ENCODE results near the gene RAB12.
"Not testable (repeated sequence)": the region's sequence is repeated elsewhere in the genome, so short reads cannot be mapped to it uniquely, and the experiment has no call there.

The RAB12 gene

GRCh38 chr18:8619835-8620577 is 10.8 kb downstream of the RAB12 start:
- no peak for DNase-seq (ENCODE audit: low spot score)
- TF ChIP-seq, protein P1, sequence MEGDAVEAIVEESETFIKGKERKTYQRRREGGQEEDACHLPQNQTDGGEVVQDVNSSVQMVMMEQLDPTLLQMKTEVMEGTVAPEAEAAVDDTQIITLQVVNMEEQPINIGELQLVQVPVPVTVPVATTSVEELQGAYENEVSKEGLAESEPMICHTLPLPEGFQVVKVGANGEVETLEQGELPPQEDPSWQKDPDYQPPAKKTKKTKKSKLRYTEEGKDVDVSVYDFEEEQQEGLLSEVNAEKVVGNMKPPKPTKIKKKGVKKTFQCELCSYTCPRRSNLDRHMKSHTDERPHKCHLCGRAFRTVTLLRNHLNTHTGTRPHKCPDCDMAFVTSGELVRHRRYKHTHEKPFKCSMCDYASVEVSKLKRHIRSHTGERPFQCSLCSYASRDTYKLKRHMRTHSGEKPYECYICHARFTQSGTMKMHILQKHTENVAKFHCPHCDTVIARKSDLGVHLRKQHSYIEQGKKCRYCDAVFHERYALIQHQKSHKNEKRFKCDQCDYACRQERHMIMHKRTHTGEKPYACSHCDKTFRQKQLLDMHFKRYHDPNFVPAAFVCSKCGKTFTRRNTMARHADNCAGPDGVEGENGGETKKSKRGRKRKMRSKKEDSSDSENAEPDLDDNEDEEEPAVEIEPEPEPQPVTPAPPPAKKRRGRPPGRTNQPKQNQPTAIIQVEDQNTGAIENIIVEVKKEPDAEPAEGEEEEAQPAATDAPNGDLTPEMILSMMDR (IDR thresholded peaks at IDR 0.05; ENCODE audit: extremely low read depth, insufficient read depth, missing control alignments), result no peak
- in situ Hi-C loops (cut with MboI; ENCODE audit: low pct_unique_long_range_greater_than_20kb, low sequenced_read_pairs, unreplicated experiment), result no loop called here

GRCh38 chr18:8620845-8621244 is 11.6 kb downstream of the RAB12 start:
- TF ChIP-seq, protein P1 (IDR thresholded peaks at IDR 0.05; ENCODE audit: extremely low read depth, insufficient read depth, missing control alignments), result no peak
- no peak for DNase-seq (ENCODE audit: low spot score)
- in situ Hi-C loops (cut with MboI; ENCODE audit: low pct_unique_long_range_greater_than_20kb, low sequenced_read_pairs, unreplicated experiment), result no loop called here

DNA sequence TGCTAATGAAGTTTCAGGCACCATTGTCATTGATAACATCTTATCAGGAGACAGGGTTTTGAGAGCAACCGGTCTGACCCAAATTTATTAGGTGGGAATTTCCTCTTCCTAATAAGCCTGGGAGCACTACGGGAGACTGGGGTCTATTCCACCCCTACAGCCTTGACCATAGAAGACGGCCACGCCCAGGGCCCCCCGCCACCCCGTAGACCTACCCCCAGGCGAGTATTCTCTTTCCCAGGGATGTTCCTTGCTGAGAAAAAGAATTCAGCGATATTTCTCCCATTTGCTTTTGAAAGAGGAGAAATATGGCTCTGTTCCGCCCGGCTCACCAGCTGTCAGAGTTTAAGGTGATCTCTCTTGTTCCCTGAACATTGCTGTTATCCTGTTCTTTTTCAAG is 13.4 kb downstream of the RAB12 start:
- in situ Hi-C loops (cut with MboI; ENCODE audit: low pct_unique_long_range_greater_than_20kb, low sequenced_read_pairs, unreplicated experiment), result not testable (repeated sequence)

DNA sequence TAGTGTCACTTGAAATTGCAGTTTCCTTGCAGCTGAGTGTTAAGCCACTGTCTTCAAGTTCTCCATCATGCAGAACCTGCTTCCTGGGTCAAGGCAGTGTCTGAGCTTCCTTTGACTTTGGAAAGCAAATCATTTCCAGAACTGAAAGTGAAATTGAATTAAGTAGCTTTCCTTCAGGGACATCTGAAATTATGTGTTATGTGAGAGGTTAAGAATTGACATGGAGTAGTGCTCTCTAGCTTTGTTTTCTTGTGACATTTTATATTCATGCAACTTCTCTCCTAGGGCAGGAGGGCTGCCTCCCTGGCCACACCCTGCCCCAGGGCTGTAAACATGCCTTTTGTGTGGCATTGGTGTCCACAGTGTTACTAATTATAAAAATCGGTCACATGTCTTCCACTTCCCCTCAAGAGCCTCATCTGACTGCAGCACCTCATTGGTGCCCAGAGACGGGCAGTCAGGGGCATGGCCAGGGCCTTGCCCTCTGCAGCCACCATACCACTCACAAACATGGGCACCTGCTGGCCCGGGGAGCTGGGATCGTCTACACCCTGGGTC is 14.4 kb downstream of the RAB12 start:
- TF ChIP-seq, protein P1 (IDR thresholded peaks at IDR 0.05; ENCODE audit: extremely low read depth, insufficient read depth, missing control alignments), result no peak
- in situ Hi-C loops (cut with MboI; ENCODE audit: low pct_unique_long_range_greater_than_20kb, low sequenced_read_pairs, unreplicated experiment), result no loop called here

More for the DNA sequence above, 13.4 kb downstream of the RAB12 start:
- DNase-seq (ENCODE audit: low spot score), result not testable (repeated sequence)

DNA sequence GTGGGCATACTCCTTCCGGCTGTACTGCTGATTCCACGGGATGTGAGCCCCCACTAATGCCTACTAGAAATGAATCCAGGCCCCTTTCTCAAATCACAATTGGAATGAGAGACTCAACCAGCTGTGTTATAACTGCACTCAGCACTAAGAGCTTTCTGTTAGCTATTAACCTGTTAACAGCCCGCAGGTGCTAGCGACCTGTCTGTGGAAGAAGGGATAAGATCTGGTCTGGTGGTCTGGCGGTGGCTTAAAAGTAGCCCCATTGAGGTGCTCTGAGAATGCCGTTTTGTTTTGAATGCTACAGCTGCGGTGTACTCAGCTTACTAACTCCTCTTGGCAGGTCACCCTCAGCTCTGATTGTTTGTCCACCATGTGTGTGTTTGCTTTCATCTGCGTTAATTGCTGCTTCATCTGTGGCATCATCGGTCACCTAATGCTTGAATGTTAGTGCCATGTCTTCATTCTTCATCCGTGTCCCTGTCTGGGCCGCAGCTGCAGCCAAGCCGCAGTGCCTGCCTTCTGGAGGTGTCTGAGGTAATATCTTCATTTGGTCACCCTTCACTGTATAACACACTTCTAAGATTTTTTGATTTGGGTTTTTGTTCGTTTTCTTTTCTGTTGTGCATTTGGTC is 16.3 kb downstream of the RAB12 start:
- in situ Hi-C loops (cut with MboI; ENCODE audit: low pct_unique_long_range_greater_than_20kb, low sequenced_read_pairs, unreplicated experiment), result no loop called here
- no peak for DNase-seq (ENCODE audit: low spot score)

More for the DNA sequence above, 14.4 kb downstream of the RAB12 start:
- DNase-seq (ENCODE audit: low spot score), result no peak

GRCh38 chr18:8626414-8627106 is 17.3 kb downstream of the RAB12 start:
- in situ Hi-C loops (cut with MboI; ENCODE audit: low pct_unique_long_range_greater_than_20kb, low sequenced_read_pairs, unreplicated experiment), result no loop called here
- DNase-seq (ENCODE audit: low spot score), result no peak
- TF ChIP-seq, protein P1 (IDR thresholded peaks at IDR 0.05; ENCODE audit: extremely low read depth, insufficient read depth, missing control alignments), result no peak

More for the DNA sequence above, 16.3 kb downstream of the RAB12 start:
- TF ChIP-seq, protein P1 (IDR thresholded peaks at IDR 0.05; ENCODE audit: extremely low read depth, insufficient read depth, missing control alignments), result no peak
